Measurements from ENCODE around the gene CYP3A7. TPM values are rescaled to one million over a fixed set of nuclear protein-coding genes. Genes with fewer than 3 reads are reported as not detected.

Gene CYP3A7
- total RNA-seq, 4 donors from 2014 or later = not detected

- DNase-seq = no peak
- WGBS, 2 donors = 89% methylated on average over 9 of the region's 9 CpGs
- no peaks in the 10 kb centered on the region for H3K36me3 ChIP-seq
- intact Hi-C loops (cut with DNase I) = no loop called here
- peaks cover 0 to 7% (median 4%) of the 10 kb centered on the region in 3 donors for H3K4me1 ChIP-seq
- TF ChIP-seq POLR2A (IDR thresholded peaks at IDR 0.05) (no peak), CTCF (IDR thresholded peaks at IDR 0.05) (no peak)
- H3K9me3 ChIP-seq = peaks cover 0 to 3% (median 0%) of the 10 kb centered on the region in 3 donors
- H3K4me3 ChIP-seq = no peak overlapping the region
- no peaks in the 10 kb centered on the region for H3K27me3 ChIP-seq
- H3K27ac ChIP-seq = no peak overlapping the region
Measured at GRCh38 chr7:99685129-99685758, 49.8 kb downstream of the CYP3A7 start.

- Histone ChIP-seq H3K27me3 (no peaks in the 10 kb centered on the region), H3K36me3 (peaks cover 0 to 29% (median 0%) of the 10 kb centered on the region in 3 donors), H3K4me3 (peak within 1 kb of the TSS; percentile 23 to 44 (median 40)), H3K27ac (peak within 1 kb of the TSS in 3 of 4 donors; percentile 69 to 86 (median 85)), H3K4me1 (peaks cover 0 to 35% (median 0%) of the 10 kb centered on the region in 3 donors), H3K9me3 (peaks cover 0 to 3% (median 0%) of the 10 kb centered on the region in 3 donors)
- 35 to 45% methylated on average over 10 of the region's 10 CpGs for WGBS, 2 donors
- no peak for DNase-seq
- intact Hi-C loops (cut with DNase I) = no loop called here
- TF ChIP-seq POLR2A (IDR thresholded peaks at IDR 0.05) (peak in 2 of 4 donors; percentile 56 to 71), CTCF (IDR thresholded peaks at IDR 0.05) (no peak)
Measured at GRCh38 chr7:99679400-99680191, 55.4 kb downstream of the CYP3A7 start, which contains the start of gene CYP3A5. Gene CYP3A5, minus strand, starts transcription at chr7:99679996. Its CDS starts 100 bp downstream, at chr7:99679896.

GRCh38 chr7:99679032-99679399 lies 56.0 kb downstream of the CYP3A7 start:
- DNase-seq = no peak
- Histone ChIP-seq H3K4me1 (peaks cover 0 to 35% (median 0%) of the 10 kb centered on the region in 3 donors), H3K27me3 (no peaks in the 10 kb centered on the region), H3K27ac (peak overlapping the region in 3 of 4 donors; percentile 69 to 86 (median 85)), H3K36me3 (peaks cover 0 to 35% (median 0%) of the 10 kb centered on the region in 3 donors), H3K4me3 (peak overlapping the region; percentile 23 to 44 (median 40)), H3K9me3 (peaks cover 0 to 3% (median 0%) of the 10 kb centered on the region in 3 donors)
- intact Hi-C loops (cut with DNase I) = no loop called here
- 32 to 36% methylated on average over 4 of the region's 4 CpGs for WGBS, 2 donors
- no peak for TF ChIP-seq CTCF (IDR thresholded peaks at IDR 0.05)
- TF ChIP-seq POLR2A (IDR thresholded peaks at IDR 0.05) = no peak

GRCh38 chr7:99677648-99678045 lies 57.3 kb downstream of the CYP3A7 start:
- H3K4me1 ChIP-seq = peaks cover 0 to 35% (median 0%) of the 10 kb centered on the region in 3 donors
- 80 to 93% methylated on average over 1 to 2 of the region's 2 CpGs for WGBS, 2 donors
- no peak for TF ChIP-seq CTCF (IDR thresholded peaks at IDR 0.05)
- no peak for TF ChIP-seq POLR2A (IDR thresholded peaks at IDR 0.05)
- H3K4me3 ChIP-seq = peak overlapping the region in 2 of 4 donors; percentile 10 to 44
- peaks cover 0 to 48% (median 0%) of the 10 kb centered on the region in 3 donors for H3K36me3 ChIP-seq
- intact Hi-C loops (cut with DNase I) = no loop called here
- no peak overlapping the region for H3K27ac ChIP-seq
- no peaks in the 10 kb centered on the region for H3K27me3 ChIP-seq
- DNase-seq = no peak
- peaks cover 0 to 3% (median 0%) of the 10 kb centered on the region in 3 donors for H3K9me3 ChIP-seq
